Keratinocyte (primary cell): Measurements from ENCODE around the gene MRPL43. TPM values are rescaled to one million over a fixed set of nuclear protein-coding genes. Genes with fewer than 3 reads are reported as not detected.

Experiments
- DNase-seq: peaks from one replicate; pipeline ENCODE4 v3.0.0-alpha.2; 2011; ENCODE audit warnings: low read depth, missing footprints, low spot score
- FAIRE-seq: peaks from 2 replicates; lab custom pipeline; 2011; peaks lifted over from hg19 to GRCh38; lab: Jason Lieb, UNC
- H2AFZ ChIP-seq: 2 replicates; pipeline ENCODE4 v1.6.0; 2012; ENCODE audit warnings: low read length, control low read depth, inconsistent platforms; ENCODE audit not compliant: control insufficient read depth
- H3K27ac ChIP-seq: 2 replicates; pipeline ENCODE4 v1.5.1; 2011; ENCODE audit warnings: low read length; ENCODE audit not compliant: control insufficient read depth, insufficient read depth
- H3K27me3 ChIP-seq: 3 replicates; pipeline ENCODE4 v1.6.0; 2011; ENCODE audit warnings: low read length; ENCODE audit not compliant: control insufficient read depth, insufficient read depth; ENCODE audit errors: extremely low read depth
- H3K36me3 ChIP-seq, 2 experiments: 2 replicates in 1 of 2; 3 replicates in 1 of 2; pipeline ENCODE4 v1.5.1; 2011; ENCODE audit warnings: low read length in 2 of 2, mild to moderate bottlenecking in 1 of 2; ENCODE audit not compliant: control insufficient read depth in 2 of 2, insufficient read depth in 2 of 2; ENCODE audit errors: extremely low read depth in 1 of 2
- H3K4me1 ChIP-seq: 3 replicates; pipeline ENCODE4 v1.5.1; 2011; ENCODE audit warnings: low read length; ENCODE audit not compliant: control insufficient read depth, insufficient read depth; ENCODE audit errors: extremely low read depth
- H3K4me2 ChIP-seq: 3 replicates; pipeline ENCODE4 v1.6.0; 2011; ENCODE audit warnings: low read depth, low read length; ENCODE audit not compliant: control insufficient read depth, insufficient read depth; ENCODE audit errors: extremely low read depth
- H3K4me3 ChIP-seq, 3 experiments: fragments of 200-600 bp in 1 of 3; sonication (generic) in 1 of 3; 2 replicates in 2 of 3; 3 replicates in 1 of 3; pipeline ENCODE4 v1.5.1; 2011 to 2016; ENCODE audit warnings: low read length in 3 of 3, mild to moderate bottlenecking in 3 of 3, control low read depth in 2 of 3, inconsistent platforms in 1 of 3, low read depth in 1 of 3, mixed read lengths in 1 of 3, mixed run types in 1 of 3, moderate library complexity in 1 of 3; ENCODE audit not compliant: control insufficient read depth in 2 of 3, insufficient read depth in 2 of 3; ENCODE audit errors: extremely low read depth in 1 of 3
- H3K79me2 ChIP-seq: 2 replicates; pipeline ENCODE4 v1.6.0; 2012; ENCODE audit warnings: low read length; ENCODE audit not compliant: control insufficient read depth, insufficient read depth
- H3K9ac ChIP-seq: 3 replicates; pipeline ENCODE4 v1.6.0; 2011; ENCODE audit warnings: low read length; ENCODE audit not compliant: control insufficient read depth, insufficient read depth; ENCODE audit errors: extremely low read depth
- H3K9me1 ChIP-seq: 3 replicates; pipeline ENCODE4 v1.6.0; 2011; ENCODE audit warnings: low read length; ENCODE audit not compliant: control insufficient read depth, insufficient read depth; ENCODE audit errors: extremely low read depth
- H3K9me3 ChIP-seq: 2 replicates; pipeline ENCODE4 v1.5.1; 2012; ENCODE audit warnings: low read depth, low read length; ENCODE audit not compliant: control insufficient read depth
- H4K20me1 ChIP-seq: 3 replicates; pipeline ENCODE4 v1.6.0; 2011; ENCODE audit warnings: low read length; ENCODE audit not compliant: control insufficient read depth, insufficient read depth; ENCODE audit errors: extremely low read depth
- EZH2 ChIP-seq: IDR thresholded peaks from one replicate; pipeline ENCODE4 v1.6.1; 2012; ENCODE audit warnings: inconsistent platforms, mild to moderate bottlenecking, low read length, moderate library complexity
- dilution Hi-C: fragments of 300-500 bp; cut with MboI; formaldehyde crosslinking; loops from one replicate; pipeline ENCODE4 v1.7.0; 2020; ENCODE audit warnings: low sequenced_read_pairs; ENCODE audit not compliant: extremely low pct_ligation_motif_present
- polyA plus RNA-seq, 5 experiments: library from polyadenylated mRNA; depleted of rRNA in 3 of 5; stranded (reverse) in 3 of 5; stranded (forward) in 1 of 5; unstranded in 1 of 5; fragments of >200 nt; gene quantifications; 1 replicate in 1 of 5; 2 replicates in 3 of 5; 3 replicates in 1 of 5; pipeline versions ENCODE4 v1.2.1 to v1.2.3, GENCODE V29; 2011 to 2012; ENCODE audit warnings: missing spikeins in 2 of 5, low read depth in 1 of 5, low replicate concordance in 1 of 5
- TF ChIP-seq, protein P1 (sequence below), 3 experiments: IDR thresholded peaks in 1 of 3; conservative IDR thresholded peaks in 1 of 3; optimal IDR thresholded peaks in 1 of 3; 2 replicates in 2 of 3; 3 replicates in 1 of 3; pipeline versions ENCODE3 to v1.5.1; 2011; ENCODE audit warnings: low read length in 3 of 3, mild to moderate bottlenecking in 3 of 3, moderate library complexity in 2 of 3, control low read depth in 1 of 3, inconsistent platforms in 1 of 3; ENCODE audit not compliant: insufficient read depth in 2 of 3; ENCODE audit errors: extremely low read depth in 1 of 3

The MRPL43 gene
- polyA plus RNA-seq, 1 donor (not counting 4 experiments of a cell fraction or from before 2014, with no cell fraction given): 71.1 TPM

DNA sequence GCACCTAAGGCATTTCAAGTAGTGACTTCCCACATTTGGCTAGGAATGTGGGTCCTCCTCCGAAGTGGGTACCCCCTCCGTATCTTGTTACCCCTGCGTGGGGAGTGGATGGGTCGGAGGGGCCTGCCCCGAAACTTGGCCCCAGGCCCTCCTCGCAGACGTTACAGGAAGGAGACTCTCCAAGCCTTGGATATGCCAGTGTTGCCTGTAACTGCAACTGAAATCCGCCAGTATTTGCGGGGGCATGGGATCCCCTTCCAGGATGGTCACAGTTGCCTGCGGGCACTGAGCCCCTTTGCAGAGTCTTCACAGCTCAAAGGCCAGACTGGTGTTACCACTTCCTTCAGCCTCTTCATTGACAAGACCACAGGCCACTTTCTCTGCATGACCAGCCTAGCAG is 869 bp upstream of the MRPL43 start:
- no peaks in the 10 kb centered on the region for H4K20me1 ChIP-seq
- H3K9ac ChIP-seq: peak overlapping the region; percentile 85
- no peaks in the 10 kb centered on the region for H3K27me3 ChIP-seq
- FAIRE-seq (no peak), DNase-seq (no peak)
- peak overlapping the region; percentile 97 for H3K4me2 ChIP-seq
- no peaks in the 10 kb centered on the region for H3K9me3 ChIP-seq
- dilution Hi-C loops: no loop called here
- TF ChIP-seq, protein P1, sequence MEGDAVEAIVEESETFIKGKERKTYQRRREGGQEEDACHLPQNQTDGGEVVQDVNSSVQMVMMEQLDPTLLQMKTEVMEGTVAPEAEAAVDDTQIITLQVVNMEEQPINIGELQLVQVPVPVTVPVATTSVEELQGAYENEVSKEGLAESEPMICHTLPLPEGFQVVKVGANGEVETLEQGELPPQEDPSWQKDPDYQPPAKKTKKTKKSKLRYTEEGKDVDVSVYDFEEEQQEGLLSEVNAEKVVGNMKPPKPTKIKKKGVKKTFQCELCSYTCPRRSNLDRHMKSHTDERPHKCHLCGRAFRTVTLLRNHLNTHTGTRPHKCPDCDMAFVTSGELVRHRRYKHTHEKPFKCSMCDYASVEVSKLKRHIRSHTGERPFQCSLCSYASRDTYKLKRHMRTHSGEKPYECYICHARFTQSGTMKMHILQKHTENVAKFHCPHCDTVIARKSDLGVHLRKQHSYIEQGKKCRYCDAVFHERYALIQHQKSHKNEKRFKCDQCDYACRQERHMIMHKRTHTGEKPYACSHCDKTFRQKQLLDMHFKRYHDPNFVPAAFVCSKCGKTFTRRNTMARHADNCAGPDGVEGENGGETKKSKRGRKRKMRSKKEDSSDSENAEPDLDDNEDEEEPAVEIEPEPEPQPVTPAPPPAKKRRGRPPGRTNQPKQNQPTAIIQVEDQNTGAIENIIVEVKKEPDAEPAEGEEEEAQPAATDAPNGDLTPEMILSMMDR (optimal IDR thresholded peaks at IDR 0.05 in 1 of 3, IDR thresholded peaks at IDR 0.05 in 1 of 3, conservative IDR thresholded peaks at IDR 0.05 in 1 of 3; ENCODE audit: extremely low read depth in 1 of 3, insufficient read depth in 2 of 3, low read length in 3 of 3): no peak
- no peak for TF ChIP-seq EZH2
- peak overlapping the region; percentile 63 for H3K27ac ChIP-seq
- peaks cover 56% of the 10 kb centered on the region for H3K79me2 ChIP-seq
- H3K4me3 ChIP-seq: peak overlapping the region; percentile 85 to 98 (median 87)
- H2AFZ ChIP-seq: no peak overlapping the region
- H3K36me3 ChIP-seq: peaks cover 28 to 34% of the 10 kb centered on the region in 2 experiments
- peaks cover 4% of the 10 kb centered on the region for H3K9me1 ChIP-seq
- H3K4me1 ChIP-seq: peaks cover 17% of the 10 kb centered on the region

DNA sequence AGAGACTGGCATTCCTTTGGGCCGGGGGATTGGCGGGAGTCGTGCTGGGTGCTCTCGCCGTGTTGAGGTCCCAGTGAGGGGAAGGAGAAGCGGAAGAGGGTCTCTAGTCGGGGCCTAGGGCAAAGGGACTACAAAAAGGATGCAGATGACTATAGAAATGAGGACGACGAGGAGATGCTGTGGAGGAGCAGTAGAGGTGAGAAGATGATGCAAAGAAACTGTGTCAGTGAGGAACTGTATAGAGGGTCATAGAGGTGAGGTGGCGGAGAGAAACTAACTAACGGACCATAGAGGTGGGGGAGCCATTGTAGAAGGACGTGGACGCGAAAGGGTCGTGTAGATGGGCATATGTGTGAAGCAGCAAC is 370 bp upstream of the MRPL43 start:
- dilution Hi-C loops: no loop called here
- Histone ChIP-seq H3K4me2 (peak overlapping the region; percentile 97), H3K4me3 (peak overlapping the region; percentile 85 to 98 (median 87)), H2AFZ (peak overlapping the region; percentile 99), H3K79me2 (peaks cover 56% of the 10 kb centered on the region), H3K9me3 (no peaks in the 10 kb centered on the region), H3K9ac (peak overlapping the region; percentile 85), H3K4me1 (peaks cover 17% of the 10 kb centered on the region), H4K20me1 (no peaks in the 10 kb centered on the region), H3K36me3 (peaks cover 25 to 39% of the 10 kb centered on the region in 2 experiments), H3K9me1 (peaks cover 4% of the 10 kb centered on the region), H3K27me3 (no peaks in the 10 kb centered on the region), H3K27ac (peak overlapping the region; percentile 63)
- DNase-seq: no peak
- peak; percentile 60 for FAIRE-seq
- TF ChIP-seq, protein P1 (optimal IDR thresholded peaks at IDR 0.05 in 1 of 3, IDR thresholded peaks at IDR 0.05 in 1 of 3, conservative IDR thresholded peaks at IDR 0.05 in 1 of 3; ENCODE audit: extremely low read depth in 1 of 3, insufficient read depth in 2 of 3, low read length in 3 of 3): no peak
- no peak for TF ChIP-seq EZH2
